ENCODE measurements around the gene CRHR1.
"Not testable (repeated sequence)": the region's sequence is repeated elsewhere in the genome, so short reads cannot be mapped to it uniquely, and the experiment has no call there.

CRHR1 gene

DNA sequence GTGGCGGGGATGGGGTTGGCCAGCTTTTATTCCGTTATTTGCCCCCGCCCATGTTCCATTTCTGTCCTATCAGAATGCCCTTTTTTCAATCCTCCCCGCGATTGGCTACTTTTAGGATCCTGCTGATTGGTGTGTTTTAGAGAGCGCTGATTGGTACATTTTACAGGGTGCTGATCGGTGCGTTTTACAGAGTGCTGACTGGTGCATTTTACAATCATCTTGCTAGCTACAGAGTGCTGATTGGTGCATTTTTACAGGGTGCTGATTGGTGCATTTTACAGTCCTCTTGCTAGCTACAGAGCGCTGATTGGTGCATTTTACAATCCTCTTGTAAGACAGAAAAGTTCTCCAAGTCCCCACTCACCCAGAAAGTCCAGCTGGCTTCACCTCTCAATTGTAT lies 78.0 kb downstream of the CRHR1 start:
- H3K9me3 Mint-ChIP-seq; H3K27ac Mint-ChIP-seq; H3K36me3 Mint-ChIP-seq (ENCODE audit: low read depth); ATAC-seq; H3K4me3 Mint-ChIP-seq; DNase-seq; H3K4me1 Mint-ChIP-seq: not testable (repeated sequence)
- H3K27me3 Mint-ChIP-seq = peaks cover 27% of the 10 kb centered on the region

DNA sequence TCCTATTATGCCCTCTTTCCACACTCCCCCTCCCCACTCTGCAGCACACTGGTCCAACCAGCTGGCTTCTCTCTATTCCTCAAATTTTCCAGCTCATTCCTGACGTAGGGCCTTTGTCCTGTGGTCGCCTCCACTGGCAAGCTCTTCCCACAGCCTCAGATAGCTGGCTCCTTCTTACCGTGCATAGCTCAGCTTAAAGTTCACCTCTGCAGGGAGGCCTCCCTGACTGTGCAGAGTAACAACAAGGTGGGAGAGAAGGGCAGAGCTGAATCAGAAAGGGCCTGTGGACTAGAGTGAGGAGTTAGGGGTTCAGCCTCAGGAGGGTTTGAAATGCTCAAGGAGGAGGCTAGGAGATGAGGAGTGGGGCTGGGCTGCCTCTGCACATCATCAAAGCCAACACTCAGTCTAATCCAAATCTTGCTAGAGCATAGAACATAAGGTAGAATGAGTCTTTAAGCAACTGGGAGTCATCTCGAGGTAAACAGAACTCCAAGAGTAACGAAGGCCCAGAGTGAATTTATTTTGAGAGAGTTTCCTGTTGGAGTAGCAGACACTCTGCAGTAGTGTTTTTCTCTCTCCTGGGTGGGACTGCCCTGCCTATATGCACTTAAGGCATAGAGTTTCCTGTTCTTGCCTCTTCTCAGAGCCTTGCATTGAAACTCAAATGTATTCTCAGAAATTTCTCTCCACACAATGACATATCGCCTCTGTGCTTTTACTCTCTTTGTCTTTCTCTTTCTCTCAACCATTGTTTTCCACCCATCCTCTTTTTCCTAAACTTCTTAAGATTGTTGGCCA lies 79.9 kb downstream of the CRHR1 start:
- Mint-ChIP-seq H3K27ac (no peak overlapping the region), H3K4me3 (no peak overlapping the region), H3K9me3 (no peaks in the 10 kb centered on the region), H3K27me3 (peaks cover 21% of the 10 kb centered on the region), H3K4me1 (peaks cover 2% of the 10 kb centered on the region), H3K36me3 (ENCODE audit: low read depth) (no peaks in the 10 kb centered on the region)
- ATAC-seq (no peak), DNase-seq (no peak)

DNA sequence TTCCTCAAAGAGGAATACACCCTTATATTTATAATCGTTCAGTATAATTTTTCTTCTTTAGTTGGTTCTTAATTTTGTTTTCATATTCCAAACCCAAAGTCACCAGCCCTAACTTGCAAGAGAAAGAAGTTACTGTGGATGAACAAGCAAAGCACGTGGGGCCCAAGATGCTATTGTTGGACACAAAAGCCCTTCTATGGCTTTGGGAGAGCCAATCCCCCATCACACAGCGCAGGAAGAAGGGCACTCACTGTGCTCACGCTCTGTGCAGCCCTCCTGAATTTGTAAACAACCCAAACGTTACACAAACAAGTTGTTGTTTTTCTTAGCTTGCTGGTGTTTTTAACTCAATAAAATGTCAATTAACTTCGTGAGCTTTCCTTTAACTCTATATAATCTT lies 83.1 kb downstream of the CRHR1 start:
- no peaks in the 10 kb centered on the region for H3K36me3 Mint-ChIP-seq (ENCODE audit: low read depth)
- ATAC-seq = no peak
- H3K4me1 Mint-ChIP-seq = peaks cover 7% of the 10 kb centered on the region
- H3K27ac Mint-ChIP-seq = no peak overlapping the region
- DNase-seq = no peak
- no peak overlapping the region for H3K4me3 Mint-ChIP-seq
- peaks cover 12% of the 10 kb centered on the region for H3K27me3 Mint-ChIP-seq
- no peaks in the 10 kb centered on the region for H3K9me3 Mint-ChIP-seq

DNA sequence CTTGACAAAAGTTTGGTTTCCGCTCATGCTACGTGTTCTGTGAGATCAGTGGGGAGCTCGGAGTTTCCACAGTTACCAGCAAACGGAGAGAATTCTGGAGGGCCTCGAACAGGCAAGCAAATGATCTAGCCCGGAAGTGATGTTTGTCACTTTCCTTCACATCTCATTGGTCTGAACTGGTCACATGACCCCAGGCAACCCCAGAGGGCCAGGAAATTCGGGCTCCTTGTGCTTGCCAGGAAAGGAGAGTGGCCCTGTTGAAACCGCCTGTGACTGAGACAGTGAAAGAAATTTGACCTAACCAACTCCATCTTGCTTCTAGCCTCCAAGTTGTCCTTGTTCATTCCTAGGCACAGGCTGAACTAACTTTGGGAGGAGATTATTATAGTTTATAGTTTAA lies 83.6 kb downstream of the CRHR1 start:
- ATAC-seq (no peak), DNase-seq (no peak)
- Mint-ChIP-seq H3K4me1 (peaks cover 7% of the 10 kb centered on the region), H3K27ac (no peak overlapping the region), H3K4me3 (no peak overlapping the region), H3K36me3 (ENCODE audit: low read depth) (no peaks in the 10 kb centered on the region), H3K27me3 (peaks cover 12% of the 10 kb centered on the region), H3K9me3 (no peaks in the 10 kb centered on the region)

DNA sequence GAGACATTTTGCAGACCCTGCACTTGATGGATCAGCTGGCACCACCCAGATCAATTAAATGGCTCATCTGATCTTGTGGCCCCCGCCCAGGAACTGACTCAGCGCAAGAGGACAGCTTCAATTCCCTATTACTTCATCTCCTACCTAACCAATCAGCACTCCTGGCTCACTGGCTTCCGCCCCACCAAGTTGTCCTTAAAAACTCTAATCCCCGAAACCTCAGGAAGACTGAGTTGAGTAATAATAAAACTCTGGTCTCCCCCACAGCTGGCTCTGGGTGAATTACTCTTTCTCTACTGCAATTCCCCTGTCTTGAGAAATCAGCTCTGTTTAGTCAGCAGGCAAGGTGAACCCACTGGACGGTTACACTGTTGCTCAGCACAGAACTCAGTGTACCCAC lies 84.2 kb downstream of the CRHR1 start:
- Mint-ChIP-seq H3K4me3 (no peak overlapping the region), H3K4me1 (peaks cover 9% of the 10 kb centered on the region), H3K9me3 (no peaks in the 10 kb centered on the region), H3K36me3 (ENCODE audit: low read depth) (no peaks in the 10 kb centered on the region), H3K27me3 (peaks cover 12% of the 10 kb centered on the region), H3K27ac (no peak overlapping the region)
- DNase-seq (no peak), ATAC-seq (no peak)

GRCh38 chr17:45869676-45870341 lies 85.7 kb downstream of the CRHR1 start:
- no peak for DNase-seq
- H3K4me1 Mint-ChIP-seq = peaks cover 14% of the 10 kb centered on the region
- no peaks in the 10 kb centered on the region for H3K36me3 Mint-ChIP-seq (ENCODE audit: low read depth)
- ATAC-seq = no peak
- no peak overlapping the region for H3K27ac Mint-ChIP-seq
- peaks cover 4% of the 10 kb centered on the region for H3K27me3 Mint-ChIP-seq
- H3K9me3 Mint-ChIP-seq = no peaks in the 10 kb centered on the region
- H3K4me3 Mint-ChIP-seq = no peak overlapping the region

DNA sequence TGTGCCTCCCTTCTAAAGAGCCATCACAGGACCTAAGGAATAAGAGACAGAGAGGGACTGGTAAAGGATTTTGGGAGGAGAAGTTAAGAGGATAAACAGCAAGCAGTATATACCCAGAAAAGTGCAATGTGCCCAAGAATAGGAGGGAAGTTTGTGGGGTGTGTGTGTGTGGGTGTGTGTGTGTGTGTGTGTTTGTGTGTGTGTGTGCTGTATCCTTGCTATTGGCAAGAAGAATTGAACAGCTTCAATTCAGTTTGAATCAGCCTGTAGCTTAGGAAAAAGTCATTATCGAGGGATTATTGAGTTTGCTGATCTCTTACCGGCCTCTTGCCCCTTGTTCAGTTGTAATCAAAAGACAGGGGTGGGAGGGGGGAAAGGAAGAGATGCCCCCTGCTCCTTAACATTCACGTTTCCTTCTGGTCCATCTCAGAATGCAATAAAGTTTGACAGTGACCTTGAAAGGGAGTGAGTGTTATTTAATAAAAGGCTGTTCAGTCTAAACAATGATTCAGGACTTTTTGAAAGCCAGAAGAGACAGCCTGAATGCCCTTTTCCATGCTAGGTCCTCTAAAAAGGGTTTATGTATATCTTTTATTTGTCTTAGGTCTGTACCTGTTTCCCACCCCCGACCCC lies 86.3 kb downstream of the CRHR1 start:
- Mint-ChIP-seq H3K27me3 (peaks cover 6% of the 10 kb centered on the region), H3K9me3 (no peaks in the 10 kb centered on the region), H3K4me1 (peaks cover 14% of the 10 kb centered on the region), H3K4me3 (no peak overlapping the region), H3K36me3 (ENCODE audit: low read depth) (no peaks in the 10 kb centered on the region), H3K27ac (no peak overlapping the region)
- ATAC-seq = no peak
- no peak for DNase-seq

DNA sequence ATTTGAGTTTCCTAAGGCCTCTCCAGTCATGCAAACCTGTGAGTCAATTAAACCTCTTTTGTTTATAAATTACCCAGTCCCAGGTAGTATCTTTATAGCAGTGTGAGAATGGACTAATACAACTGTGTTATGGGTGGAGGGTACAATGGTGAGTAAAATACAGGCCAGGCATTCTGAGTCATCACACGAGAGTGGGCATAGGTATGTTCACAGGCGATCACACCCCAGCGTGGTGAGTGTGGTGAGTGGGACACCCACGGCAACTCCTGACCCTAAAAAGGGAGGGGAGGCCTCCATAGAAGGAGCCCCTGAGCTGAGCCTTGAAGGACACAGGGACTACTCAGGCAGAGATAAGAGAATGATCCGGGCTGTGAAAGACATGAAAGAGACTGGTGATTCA lies 87.6 kb downstream of the CRHR1 start:
- Mint-ChIP-seq H3K27ac (no peak overlapping the region), H3K4me3 (no peak overlapping the region), H3K27me3 (peaks cover 6% of the 10 kb centered on the region), H3K36me3 (ENCODE audit: low read depth) (no peaks in the 10 kb centered on the region), H3K4me1 (peaks cover 14% of the 10 kb centered on the region), H3K9me3 (no peaks in the 10 kb centered on the region)
- DNase-seq (no peak), ATAC-seq (peak; percentile 51)

DNA sequence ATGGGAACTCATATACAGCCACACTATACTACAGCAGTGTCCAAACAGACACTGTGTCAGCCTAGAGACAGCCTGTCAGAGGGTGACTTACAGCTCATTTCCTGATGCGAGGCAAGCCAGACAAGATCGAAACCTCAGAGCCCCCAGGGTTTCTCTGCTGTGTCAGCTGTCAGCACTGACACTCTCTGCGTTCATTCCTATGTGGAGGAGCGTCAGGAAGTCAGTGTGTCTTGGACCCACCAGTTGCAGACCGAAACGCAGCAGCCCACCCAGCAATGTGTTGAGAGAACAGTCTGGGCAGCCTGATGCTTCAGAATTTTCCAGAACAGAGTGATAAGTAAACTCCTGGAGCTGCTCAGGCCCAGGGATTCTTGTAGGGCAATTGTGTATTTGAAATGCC lies 89.6 kb downstream of the CRHR1 start:
- DNase-seq (peak; percentile 24), ATAC-seq (peak; percentile 87)
- H3K9me3 Mint-ChIP-seq = no peaks in the 10 kb centered on the region
- H3K27me3 Mint-ChIP-seq = peaks cover 3% of the 10 kb centered on the region
- H3K4me1 Mint-ChIP-seq = peaks cover 12% of the 10 kb centered on the region
- no peaks in the 10 kb centered on the region for H3K36me3 Mint-ChIP-seq (ENCODE audit: low read depth)
- no peak overlapping the region for H3K27ac Mint-ChIP-seq
- H3K4me3 Mint-ChIP-seq = no peak overlapping the region

- Mint-ChIP-seq H3K9me3 (no peaks in the 10 kb centered on the region), H3K27me3 (peaks cover 3% of the 10 kb centered on the region), H3K4me3 (no peak overlapping the region), H3K36me3 (ENCODE audit: low read depth) (no peaks in the 10 kb centered on the region), H3K27ac (no peak overlapping the region), H3K4me1 (peaks cover 12% of the 10 kb centered on the region)
- no peak for DNase-seq
- no peak for ATAC-seq
Measured at GRCh38 chr17:45874151-45874550, 90.0 kb downstream of the CRHR1 start.

DNA sequence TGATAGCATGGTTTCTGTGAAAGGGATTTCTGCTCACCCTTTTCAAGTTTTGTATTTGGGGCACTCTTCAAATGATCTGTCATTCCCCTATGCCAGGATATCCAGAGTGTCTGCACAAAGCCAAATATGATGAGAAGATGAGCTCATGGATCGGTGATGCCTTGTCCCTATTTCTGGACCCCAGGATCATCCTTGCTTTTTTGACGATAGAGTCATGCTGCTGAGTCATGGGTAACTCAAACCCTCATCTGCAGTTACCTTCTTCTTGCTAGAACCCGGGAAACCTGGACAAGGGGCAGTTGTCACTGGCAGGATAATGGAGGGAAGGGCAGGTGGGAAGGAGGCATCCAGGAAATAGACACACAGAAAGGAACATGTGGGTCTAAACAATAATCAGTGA lies 92.4 kb downstream of the CRHR1 start:
- no peaks in the 10 kb centered on the region for H3K36me3 Mint-ChIP-seq (ENCODE audit: low read depth)
- ATAC-seq = no peak
- H3K4me1 Mint-ChIP-seq = peaks cover 11% of the 10 kb centered on the region

DNA sequence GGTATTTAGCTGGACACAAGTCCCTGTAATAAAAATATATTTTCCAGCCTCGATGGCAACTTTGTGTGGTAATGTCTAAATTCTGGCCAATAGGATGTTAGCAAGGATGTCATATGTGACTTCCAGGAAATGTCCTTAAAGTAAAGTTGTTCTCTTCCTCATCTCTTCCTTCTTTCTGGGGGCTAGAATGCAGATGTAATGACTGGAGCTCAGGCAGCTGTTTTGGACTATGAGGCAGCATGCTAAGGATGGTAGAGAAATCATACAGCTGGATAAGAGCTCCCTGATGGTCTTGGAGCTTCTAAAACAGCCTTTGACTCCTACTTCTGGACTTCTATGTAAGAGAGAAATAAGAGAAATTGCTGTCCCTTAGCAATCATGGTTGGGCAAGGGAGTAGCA lies 93.3 kb downstream of the CRHR1 start:
- Mint-ChIP-seq H3K4me1 (peaks cover 7% of the 10 kb centered on the region), H3K36me3 (ENCODE audit: low read depth) (no peaks in the 10 kb centered on the region), H3K9me3 (no peaks in the 10 kb centered on the region), H3K27me3 (peaks cover 16% of the 10 kb centered on the region), H3K4me3 (no peak overlapping the region), H3K27ac (no peak overlapping the region)
- ATAC-seq = no peak
- no peak for DNase-seq

More for the DNA sequence above, 92.4 kb downstream of the CRHR1 start:
- Mint-ChIP-seq H3K27me3 (peaks cover 10% of the 10 kb centered on the region), H3K9me3 (no peaks in the 10 kb centered on the region), H3K27ac (no peak overlapping the region), H3K4me3 (no peak overlapping the region)
- no peak for DNase-seq

DNA sequence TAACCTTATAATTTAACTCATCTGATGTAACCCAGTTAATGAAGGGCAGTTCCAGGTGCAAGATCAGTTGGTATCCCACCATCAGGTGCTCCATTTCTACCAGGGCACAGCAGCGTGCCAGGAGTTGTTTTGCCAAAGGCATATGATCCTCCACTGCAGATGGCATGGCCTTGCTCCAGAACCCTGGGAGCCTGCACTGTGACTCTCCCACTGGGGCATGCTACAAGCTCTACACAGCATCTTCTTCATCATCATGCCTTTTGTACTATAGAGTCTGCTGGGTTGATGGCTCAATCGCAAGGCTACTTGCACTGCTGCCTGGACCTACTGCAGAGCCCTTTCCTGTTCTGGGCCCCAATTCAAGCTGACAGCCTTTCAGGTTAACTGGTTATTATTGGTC lies 98.9 kb downstream of the CRHR1 start:
- no peak for DNase-seq

More for the DNA sequence above, 98.9 kb downstream of the CRHR1 start:
- peaks cover 8% of the 10 kb centered on the region for H3K9me3 Mint-ChIP-seq
- H3K27ac Mint-ChIP-seq = no peak overlapping the region
- H3K36me3 Mint-ChIP-seq (ENCODE audit: low read depth) = no peaks in the 10 kb centered on the region
- peaks cover under 1% of the 10 kb centered on the region for H3K4me1 Mint-ChIP-seq
- no peak overlapping the region for H3K4me3 Mint-ChIP-seq
- ATAC-seq = no peak
- peaks cover 21% of the 10 kb centered on the region for H3K27me3 Mint-ChIP-seq

All from activated naive CD8-positive, alpha-beta T cell treated with anti-CD3 and anti-CD28 coated beads, Interleukin-2, amount 50 U/mL, for 24 hours (primary cell).